KMS-11 (cell line): ENCODE measurements around the gene SLCO4A1.

ENCODE experiments used
- H2AFZ ChIP-seq: fragments of 200-600 bp; sonication (generic); 2 replicates; pipeline ENCODE4 v1.6.1; 2016; ENCODE audit warnings: antibody characterized with exemption, mixed run types, low read depth
- H3K27ac ChIP-seq: fragments of 200-600 bp; sonication (generic); 2 replicates; pipeline ENCODE4 v1.6.1; 2016; ENCODE audit warnings: mild to moderate bottlenecking, mixed run types
- H3K27me3 ChIP-seq: fragments of 200-600 bp; sonication (generic); 2 replicates; pipeline ENCODE4 v1.6.1; 2017; ENCODE audit warnings: mild to moderate bottlenecking, low read depth, mixed run types, moderate library complexity; ENCODE audit not compliant: insufficient read depth
- H3K36me3 ChIP-seq: fragments of 200-600 bp; sonication (generic); 2 replicates; pipeline ENCODE4 v1.6.1; 2017; ENCODE audit warnings: mild to moderate bottlenecking, mixed run types; ENCODE audit not compliant: insufficient read depth
- H3K4me1 ChIP-seq: fragments of 200-600 bp; sonication (generic); 2 replicates; pipeline ENCODE4 v1.6.1; 2016; ENCODE audit warnings: mild to moderate bottlenecking, low read depth, mixed run types; ENCODE audit not compliant: poor library complexity, severe bottlenecking
- H3K4me2 ChIP-seq: fragments of 200-600 bp; sonication (generic); 2 replicates; pipeline ENCODE4 v1.7.0; 2016; ENCODE audit warnings: mild to moderate bottlenecking, mixed run types
- H3K4me3 ChIP-seq: fragments of 200-600 bp; sonication (generic); IDR thresholded peaks from 2 replicates; pipeline ENCODE4 v1.6.1; 2017; ENCODE audit warnings: low read depth, low read length, mixed read lengths; ENCODE audit not compliant: insufficient read depth
- H3K79me2 ChIP-seq: fragments of 200-600 bp; sonication (generic); 2 replicates; pipeline ENCODE4 v1.6.1; 2016; ENCODE audit warnings: low read depth, mixed run types; ENCODE audit not compliant: insufficient read depth
- H3K9ac ChIP-seq: fragments of 200-600 bp; sonication (generic); 2 replicates; pipeline ENCODE4 v1.6.1; 2016; ENCODE audit warnings: mild to moderate bottlenecking, mixed run types
- H4K20me1 ChIP-seq: fragments of 200-600 bp; sonication (generic); 2 replicates; pipeline ENCODE4 v1.6.1; 2016; ENCODE audit warnings: mild to moderate bottlenecking, mixed run types; ENCODE audit not compliant: insufficient read depth
- TF ChIP-seq, protein P1 (sequence below): fragments of 200-600 bp; sonication (generic); conservative IDR thresholded peaks from 2 replicates; pipeline ENCODE4 v1.6.1; 2017; ENCODE audit warnings: low read depth, mild to moderate bottlenecking, antibody characterized with exemption, low read length, moderate library complexity, mixed read lengths

SLCO4A1 gene

DNA sequence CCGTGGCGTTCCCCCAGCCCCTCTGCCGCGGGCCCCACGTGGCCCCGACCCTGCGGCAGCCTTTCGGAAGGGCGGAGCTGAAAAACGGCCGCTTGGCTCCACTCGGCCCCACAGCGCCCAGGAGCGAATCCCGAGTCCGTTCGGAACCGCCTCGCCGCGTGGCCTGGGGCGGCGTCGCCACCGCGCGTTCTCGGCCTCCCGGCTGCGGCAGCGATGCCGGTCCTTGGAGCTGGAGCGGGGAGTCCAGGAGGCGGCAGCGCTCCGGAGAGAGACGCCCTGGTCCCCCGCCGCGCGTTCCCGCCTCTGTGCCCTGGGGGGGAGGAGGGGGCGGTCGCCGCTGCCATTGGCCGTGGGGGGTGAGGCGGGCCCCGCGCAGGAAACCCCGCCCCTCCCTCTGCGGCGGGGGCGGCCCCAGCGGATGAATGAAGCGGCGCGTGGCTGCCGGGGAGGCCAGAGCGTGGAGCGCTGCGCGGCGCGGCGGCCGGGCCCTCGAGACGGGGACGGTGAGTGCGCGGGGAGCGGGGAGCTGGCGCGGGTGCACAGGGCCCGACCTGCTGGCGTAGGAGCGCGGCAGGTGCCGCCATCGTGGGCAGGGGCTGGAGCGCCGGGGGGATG, at the start of gene SLCO4A1:
TSS of gene SLCO4A1 (plus strand) at position 453 of the 615 bp plus-strand sequence. CDS start 13,952 bp downstream, outside the sequence.
- H3K4me1 ChIP-seq = peaks cover 41% of the 10 kb centered on the region
- H2AFZ ChIP-seq = peak within 1 kb of the TSS; percentile 79
- peak within 1 kb of the TSS; percentile 94 for H3K4me2 ChIP-seq
- H3K79me2 ChIP-seq = peaks cover 44% of the 10 kb centered on the region
- 0 out of 2 replicates have a peak, but pooled peaks cover 9% of the 10 kb centered on the region for H4K20me1 ChIP-seq
- peak within 1 kb of the TSS; percentile 80 for H3K9ac ChIP-seq
- H3K27ac ChIP-seq = peak within 1 kb of the TSS; percentile 37
- peaks cover 26% of the 10 kb centered on the region for H3K27me3 ChIP-seq
- H3K4me3 ChIP-seq = no peak within 1 kb of the TSS
- TF ChIP-seq, protein P1, sequence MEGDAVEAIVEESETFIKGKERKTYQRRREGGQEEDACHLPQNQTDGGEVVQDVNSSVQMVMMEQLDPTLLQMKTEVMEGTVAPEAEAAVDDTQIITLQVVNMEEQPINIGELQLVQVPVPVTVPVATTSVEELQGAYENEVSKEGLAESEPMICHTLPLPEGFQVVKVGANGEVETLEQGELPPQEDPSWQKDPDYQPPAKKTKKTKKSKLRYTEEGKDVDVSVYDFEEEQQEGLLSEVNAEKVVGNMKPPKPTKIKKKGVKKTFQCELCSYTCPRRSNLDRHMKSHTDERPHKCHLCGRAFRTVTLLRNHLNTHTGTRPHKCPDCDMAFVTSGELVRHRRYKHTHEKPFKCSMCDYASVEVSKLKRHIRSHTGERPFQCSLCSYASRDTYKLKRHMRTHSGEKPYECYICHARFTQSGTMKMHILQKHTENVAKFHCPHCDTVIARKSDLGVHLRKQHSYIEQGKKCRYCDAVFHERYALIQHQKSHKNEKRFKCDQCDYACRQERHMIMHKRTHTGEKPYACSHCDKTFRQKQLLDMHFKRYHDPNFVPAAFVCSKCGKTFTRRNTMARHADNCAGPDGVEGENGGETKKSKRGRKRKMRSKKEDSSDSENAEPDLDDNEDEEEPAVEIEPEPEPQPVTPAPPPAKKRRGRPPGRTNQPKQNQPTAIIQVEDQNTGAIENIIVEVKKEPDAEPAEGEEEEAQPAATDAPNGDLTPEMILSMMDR = no peak
- no peaks in the 10 kb centered on the region for H3K36me3 ChIP-seq

DNA sequence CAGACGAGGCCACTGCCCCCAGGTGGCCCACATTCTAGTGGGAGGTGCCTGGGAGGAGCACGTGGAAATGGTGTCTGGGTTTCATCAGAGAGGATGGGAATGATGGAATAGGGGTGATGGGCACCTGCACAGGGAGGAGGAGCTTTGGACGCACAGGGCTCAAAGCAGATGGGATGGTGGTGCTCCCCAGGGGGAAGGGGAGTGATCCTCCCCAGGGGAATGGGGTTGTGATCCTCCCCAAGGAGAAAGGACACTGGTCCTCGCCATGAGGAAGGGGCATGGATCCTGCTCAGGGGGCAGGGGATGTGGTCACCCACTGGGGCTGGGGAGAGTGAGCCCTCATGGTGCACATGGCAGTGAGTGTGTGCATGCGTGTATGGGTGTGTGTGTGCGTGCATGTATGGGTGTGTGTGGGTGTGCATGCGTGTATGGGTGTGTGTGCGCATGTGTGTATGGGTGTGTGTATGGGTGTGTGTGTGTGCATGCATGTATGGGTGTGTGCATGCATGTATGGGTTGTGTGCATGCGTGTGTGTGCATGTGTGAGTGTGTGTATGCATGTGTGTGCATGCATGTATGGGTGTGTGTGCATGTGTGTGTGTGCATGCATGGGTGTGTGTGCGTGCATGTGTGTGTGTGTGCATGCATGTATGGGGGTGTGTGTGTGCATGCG, 49.7 kb upstream of the SLCO4A1 start:
- Histone ChIP-seq H3K4me2 (no peak overlapping the region), H3K27ac (no peak overlapping the region), H3K4me3 (no peak overlapping the region), H3K4me1 (no peaks in the 10 kb centered on the region), H3K27me3 (peaks cover 97% of the 10 kb centered on the region), H2AFZ (no peak overlapping the region), H3K36me3 (no peaks in the 10 kb centered on the region), H3K79me2 (no peaks in the 10 kb centered on the region), H3K9ac (no peak overlapping the region), H4K20me1 (no peaks in the 10 kb centered on the region)
- TF ChIP-seq, protein P1 = no peak

GRCh38 chr20:62593616-62594015, 48.7 kb upstream of the SLCO4A1 start:
- Histone ChIP-seq H4K20me1 (no peaks in the 10 kb centered on the region), H2AFZ (no peak overlapping the region), H3K4me2 (no peak overlapping the region), H3K36me3 (no peaks in the 10 kb centered on the region), H3K79me2 (no peaks in the 10 kb centered on the region), H3K27ac (no peak overlapping the region), H3K27me3 (peaks cover 97% of the 10 kb centered on the region), H3K4me1 (no peaks in the 10 kb centered on the region), H3K4me3 (no peak overlapping the region), H3K9ac (no peak overlapping the region)
- TF ChIP-seq, protein P1 = no peak

- no peak overlapping the region for H3K4me2 ChIP-seq
- no peak overlapping the region for H3K4me3 ChIP-seq
- H2AFZ ChIP-seq = no peak overlapping the region
Measured at GRCh38 chr20:62595069-62595468, 47.2 kb upstream of the SLCO4A1 start.

More at GRCh38 chr20:62595069-62595468, 47.2 kb upstream of the SLCO4A1 start:
- no peaks in the 10 kb centered on the region for H3K36me3 ChIP-seq
- H3K4me1 ChIP-seq = no peaks in the 10 kb centered on the region
- no peak overlapping the region for H3K27ac ChIP-seq
- H3K79me2 ChIP-seq = no peaks in the 10 kb centered on the region
- TF ChIP-seq, protein P1 = no peak
- no peaks in the 10 kb centered on the region for H4K20me1 ChIP-seq
- H3K9ac ChIP-seq = no peak overlapping the region
- H3K27me3 ChIP-seq = peaks cover 97% of the 10 kb centered on the region
